ENCODE data around the gene IL1RAPL2. TPM values are rescaled to one million over a fixed set of nuclear protein-coding genes. Genes with fewer than 3 reads are reported as not detected.

Gene IL1RAPL2
- total RNA-seq, 1 donor from 2014 or later = not detected

- no peak for TF ChIP-seq CTCF (IDR thresholded peaks at IDR 0.05)
- no peak for ATAC-seq
These were observed 551.6 kb downstream of the IL1RAPL2 start for GRCh38 chrX:105117621-105118020.

GRCh38 chrX:105120463-105120862, 554.5 kb downstream of the IL1RAPL2 start:
- Histone ChIP-seq H3K4me1 (no peaks in the 10 kb centered on the region), H3K27me3 (no peaks in the 10 kb centered on the region), H3K36me3 (no peaks in the 10 kb centered on the region), H3K27ac (no peak overlapping the region), H3K4me3 (no peak overlapping the region), H3K9me3 (no peaks in the 10 kb centered on the region)
- TF ChIP-seq CTCF (IDR thresholded peaks at IDR 0.05) = no peak
- intact Hi-C loops (cut with DNase I) = no loop called here
- DNase-seq (no peak), ATAC-seq (no peak)

More at GRCh38 chrX:105117621-105118020, 551.6 kb downstream of the IL1RAPL2 start:
- H3K27ac ChIP-seq = no peak overlapping the region
- no peak overlapping the region for H3K4me3 ChIP-seq
- intact Hi-C loops (cut with DNase I) = no loop called here
- no peaks in the 10 kb centered on the region for H3K36me3 ChIP-seq
- no peaks in the 10 kb centered on the region for H3K9me3 ChIP-seq
- no peaks in the 10 kb centered on the region for H3K4me1 ChIP-seq
- no peak for DNase-seq
- no peaks in the 10 kb centered on the region for H3K27me3 ChIP-seq

GRCh38 chrX:105121186-105121585, 555.2 kb downstream of the IL1RAPL2 start:
- Histone ChIP-seq H3K9me3 (no peaks in the 10 kb centered on the region), H3K4me1 (no peaks in the 10 kb centered on the region), H3K36me3 (no peaks in the 10 kb centered on the region), H3K27me3 (no peaks in the 10 kb centered on the region), H3K27ac (no peak overlapping the region), H3K4me3 (no peak overlapping the region)
- ATAC-seq (no peak), DNase-seq (no peak)
- TF ChIP-seq CTCF (IDR thresholded peaks at IDR 0.05) = no peak
- intact Hi-C loops (cut with DNase I) = no loop called here

- Histone ChIP-seq H3K9me3 (no peaks in the 10 kb centered on the region), H3K27ac (no peak overlapping the region), H3K4me3 (no peak overlapping the region), H3K4me1 (no peaks in the 10 kb centered on the region), H3K36me3 (no peaks in the 10 kb centered on the region), H3K27me3 (no peaks in the 10 kb centered on the region)
- no peak for ATAC-seq
- no peak for TF ChIP-seq CTCF (IDR thresholded peaks at IDR 0.05)
- intact Hi-C loops (cut with DNase I) = no loop called here
- no peak for DNase-seq
These were observed 560.2 kb downstream of the IL1RAPL2 start for GRCh38 chrX:105126201-105126600.

GRCh38 chrX:105134273-105134672, 568.3 kb downstream of the IL1RAPL2 start:
- Histone ChIP-seq H3K4me1 (no peaks in the 10 kb centered on the region), H3K4me3 (no peak overlapping the region), H3K27ac (no peak overlapping the region), H3K36me3 (no peaks in the 10 kb centered on the region), H3K9me3 (no peaks in the 10 kb centered on the region), H3K27me3 (no peaks in the 10 kb centered on the region)
- no peak for DNase-seq
- no peak for TF ChIP-seq CTCF (IDR thresholded peaks at IDR 0.05)
- no peak for ATAC-seq
- intact Hi-C loops (cut with DNase I) = no loop called here

GRCh38 chrX:105136786-105137185, 570.8 kb downstream of the IL1RAPL2 start:
- no peak for TF ChIP-seq CTCF (IDR thresholded peaks at IDR 0.05)
- no peaks in the 10 kb centered on the region for H3K9me3 ChIP-seq
- no peaks in the 10 kb centered on the region for H3K27me3 ChIP-seq
- intact Hi-C loops (cut with DNase I) = no loop called here
- no peak for ATAC-seq
- H3K4me3 ChIP-seq = no peak overlapping the region
- no peak for DNase-seq
- H3K36me3 ChIP-seq = no peaks in the 10 kb centered on the region
- H3K27ac ChIP-seq = no peak overlapping the region
- H3K4me1 ChIP-seq = no peaks in the 10 kb centered on the region
